ENCODE data around the gene SUDS3. TPM values are rescaled to one million over a fixed set of nuclear protein-coding genes. Genes with fewer than 3 reads are reported as not detected.

The SUDS3 gene, protein sequence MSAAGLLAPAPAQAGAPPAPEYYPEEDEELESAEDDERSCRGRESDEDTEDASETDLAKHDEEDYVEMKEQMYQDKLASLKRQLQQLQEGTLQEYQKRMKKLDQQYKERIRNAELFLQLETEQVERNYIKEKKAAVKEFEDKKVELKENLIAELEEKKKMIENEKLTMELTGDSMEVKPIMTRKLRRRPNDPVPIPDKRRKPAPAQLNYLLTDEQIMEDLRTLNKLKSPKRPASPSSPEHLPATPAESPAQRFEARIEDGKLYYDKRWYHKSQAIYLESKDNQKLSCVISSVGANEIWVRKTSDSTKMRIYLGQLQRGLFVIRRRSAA
- total RNA-seq (10 to 100 TPM; 15.6 to 28.0 (median 22.5) TPM), polyA plus RNA-seq (10 to 100 TPM in 1 of 2 donors, 1 to 10 TPM in 1; 7.5 to 11.0 TPM)
- long read RNA-seq, donor 1, full-length matches to known transcripts, result 27 of 35 reads
- long read RNA-seq, donor 1, partial matches to known transcripts, result 7 of 35 reads
- long read RNA-seq, donor 1, other reads (novel, unspliced or antisense), result 1 of 35 reads
- long read RNA-seq, donor 2, full-length matches to known transcripts, result 33 of 43 reads
- long read RNA-seq, donor 2, partial matches to known transcripts, result 4 of 43 reads
- long read RNA-seq, donor 2, other reads (novel, unspliced or antisense), result 6 of 43 reads
- long read RNA-seq, donor 3, full-length matches to known transcripts, result 10 of 25 reads
- long read RNA-seq, donor 3, partial matches to known transcripts, result 4 of 25 reads
- long read RNA-seq, donor 3, other reads (novel, unspliced or antisense), result 11 of 25 reads

DNA sequence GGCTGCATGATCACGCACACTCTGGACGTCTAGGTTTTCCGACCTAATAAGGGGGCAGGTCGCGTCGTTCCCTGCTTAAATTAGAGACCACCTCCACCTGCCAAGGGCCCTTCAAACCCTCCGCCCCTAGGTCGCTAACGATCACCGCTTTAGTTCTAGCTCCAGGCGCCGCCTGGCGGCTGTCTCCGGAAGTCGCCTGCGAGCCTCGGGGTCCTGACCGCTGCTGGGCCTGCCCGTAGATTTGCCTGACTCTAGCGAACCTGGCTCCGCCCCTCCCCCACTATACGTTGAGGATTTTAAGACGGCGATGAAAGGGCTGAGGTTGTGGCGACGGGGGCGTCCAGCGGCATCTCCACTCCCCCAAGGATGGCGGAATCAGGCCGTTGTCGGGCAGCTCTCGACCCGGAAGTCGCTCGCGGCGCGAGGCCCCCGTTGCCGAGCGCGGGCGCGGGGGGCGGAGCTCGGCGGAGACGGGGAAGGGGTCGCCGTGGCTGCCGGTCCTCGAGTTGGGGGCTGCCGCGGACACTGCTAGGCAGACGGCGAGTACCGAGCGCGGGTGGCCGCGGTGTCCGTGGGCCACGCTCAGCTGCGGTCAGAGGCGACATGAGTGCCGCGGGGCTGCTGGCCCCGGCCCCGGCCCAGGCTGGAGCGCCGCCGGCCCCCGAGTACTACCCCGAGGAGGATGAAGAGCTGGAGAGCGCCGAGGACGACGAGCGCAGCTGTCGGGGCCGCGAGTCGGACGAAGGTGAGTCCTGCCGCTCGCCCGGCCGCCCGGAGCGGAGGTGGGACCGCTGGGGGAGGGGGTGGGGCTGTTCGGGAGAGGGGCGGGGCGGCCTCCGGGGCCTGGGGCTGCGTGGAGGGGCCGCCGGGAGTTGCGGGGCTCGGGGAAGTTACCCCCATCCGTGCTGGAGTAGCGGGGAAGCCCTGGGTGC lies at the start of gene SUDS3:
Gene SUDS3 (plus strand): TSS at position 467 of the 932 bp plus-strand sequence. CDS start 137 bp downstream, at position 604.
- peak; percentile 89 to 100 (median 97) for TF ChIP-seq CTCF (IDR thresholded peaks at IDR 0.05)
- Histone ChIP-seq H3K27ac (peak within 1 kb of the TSS; percentile 91 to 100 (median 96)), H3K36me3 (peaks cover 0 to 30% (median 20%) of the 10 kb centered on the region in 9 donors), H3K9me3 (no peaks in the 10 kb centered on the region), H3K27me3 (no peaks in the 10 kb centered on the region), H3K4me1 (peaks cover 0 to 44% (median 39%) of the 10 kb centered on the region in 9 donors), H3K4me3 (peak within 1 kb of the TSS; percentile 85 to 100 (median 97))
- DNase-seq (peak; percentile 93 to 94), ATAC-seq (peak; percentile 36 to 63 (median 47))
- intact Hi-C loops (cut with DNase I), result loop anchor here (1.0 to 10.0 kb wide), 13 partner anchors 72 to 502 kb away; partner anchors contain the start of gene WSB2 (in 1 of the 10)
- 0% methylated on average over 92 to 102 of the region's 102 CpGs for WGBS, 2 donors

- no peak for DNase-seq
- Histone ChIP-seq H3K27ac (no peak overlapping the region), H3K4me1 (peaks cover 0 to 53% (median 31%) of the 10 kb centered on the region in 9 donors), H3K27me3 (no peaks in the 10 kb centered on the region), H3K4me3 (no peak overlapping the region), H3K9me3 (no peaks in the 10 kb centered on the region), H3K36me3 (peaks cover 0 to 4% (median 0%) of the 10 kb centered on the region in 9 donors)
- ATAC-seq, result no peak
- no peak for TF ChIP-seq CTCF (IDR thresholded peaks at IDR 0.05)
- intact Hi-C loops (cut with DNase I), result no loop called here
Observed at GRCh38 chr12:118326991-118327390, 49.4 kb upstream of the SUDS3 start.

DNA sequence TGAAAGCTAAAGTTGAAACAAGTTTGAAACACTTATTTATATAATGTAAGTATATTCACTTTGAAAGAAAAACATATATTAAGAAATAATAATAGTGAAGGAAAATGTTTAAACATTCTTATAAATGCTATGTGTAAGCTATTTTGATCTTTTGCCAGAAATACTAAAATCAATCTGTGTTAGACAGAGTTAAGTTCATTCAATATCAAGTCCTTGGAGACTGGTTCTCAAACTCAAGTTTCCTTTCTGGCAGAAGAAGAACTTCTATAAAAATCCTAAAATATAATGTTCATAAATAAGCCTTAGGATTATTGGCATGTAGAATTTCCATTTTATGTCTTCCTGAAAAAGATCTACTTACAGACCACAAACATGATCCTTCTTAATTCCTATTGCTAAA lies 49.0 kb upstream of the SUDS3 start:
- Histone ChIP-seq H3K4me1 (peaks cover 0 to 53% (median 31%) of the 10 kb centered on the region in 9 donors), H3K36me3 (peaks cover 0 to 4% (median 0%) of the 10 kb centered on the region in 9 donors), H3K27ac (no peak overlapping the region), H3K4me3 (no peak overlapping the region), H3K9me3 (no peaks in the 10 kb centered on the region), H3K27me3 (no peaks in the 10 kb centered on the region)
- intact Hi-C loops (cut with DNase I), result no loop called here
- no peak for ATAC-seq
- TF ChIP-seq CTCF (IDR thresholded peaks at IDR 0.05), result no peak
- DNase-seq, result no peak
